ENCODE data around the gene SMYD1.

Gene SMYD1

GRCh38 chr2:88121678-88122077, 54.1 kb downstream of the SMYD1 start:
- in situ Hi-C loops (cut with MboI; ENCODE audit: low sequenced_read_pairs) = no loop called here

GRCh38 chr2:88122141-88122884, 54.7 kb downstream of the SMYD1 start:
- in situ Hi-C loops (cut with MboI; ENCODE audit: low sequenced_read_pairs) = no loop called here

GRCh38 chr2:88123164-88123974, 55.7 kb downstream of the SMYD1 start:
- in situ Hi-C loops (cut with MboI; ENCODE audit: low sequenced_read_pairs) = no loop called here

GRCh38 chr2:88123975-88124917, 56.6 kb downstream of the SMYD1 start:
- in situ Hi-C loops (cut with MboI; ENCODE audit: low sequenced_read_pairs) = no loop called here

- in situ Hi-C loops (cut with MboI; ENCODE audit: low sequenced_read_pairs) = no loop called here
Measured at GRCh38 chr2:88125344-88125923, 57.8 kb downstream of the SMYD1 start.

GRCh38 chr2:88125924-88126771, 58.5 kb downstream of the SMYD1 start:
- in situ Hi-C loops (cut with MboI; ENCODE audit: low sequenced_read_pairs) = no loop called here

GRCh38 chr2:88126772-88127637, 59.4 kb downstream of the SMYD1 start:
- in situ Hi-C loops (cut with MboI; ENCODE audit: low sequenced_read_pairs) = no loop called here

- in situ Hi-C loops (cut with MboI; ENCODE audit: low sequenced_read_pairs) = no loop called here
Measured at GRCh38 chr2:88127638-88127887, 59.9 kb downstream of the SMYD1 start.

- in situ Hi-C loops (cut with MboI; ENCODE audit: low sequenced_read_pairs) = no loop called here
Measured at GRCh38 chr2:88127888-88128653, 60.4 kb downstream of the SMYD1 start, which contains the start of gene FABP1. FABP1 (minus strand) TSS chr2:88128062; CDS start chr2:88128017, 45 bp downstream.

- in situ Hi-C loops (cut with MboI; ENCODE audit: low sequenced_read_pairs) = no loop called here
Measured at GRCh38 chr2:88128654-88129312, 61.2 kb downstream of the SMYD1 start.

- in situ Hi-C loops (cut with MboI; ENCODE audit: low sequenced_read_pairs) = no loop called here
Measured at GRCh38 chr2:88129313-88129959, 61.8 kb downstream of the SMYD1 start.

GRCh38 chr2:88131201-88131998, 63.8 kb downstream of the SMYD1 start:
- in situ Hi-C loops (cut with MboI; ENCODE audit: low sequenced_read_pairs) = no loop called here

GRCh38 chr2:88131999-88132368, 64.4 kb downstream of the SMYD1 start:
- in situ Hi-C loops (cut with MboI; ENCODE audit: low sequenced_read_pairs) = no loop called here

GRCh38 chr2:88133875-88134274, 66.2 kb downstream of the SMYD1 start:
- in situ Hi-C loops (cut with MboI; ENCODE audit: low sequenced_read_pairs) = no loop called here

- in situ Hi-C loops (cut with MboI; ENCODE audit: low sequenced_read_pairs) = no loop called here
Measured at GRCh38 chr2:88136817-88137216, 69.2 kb downstream of the SMYD1 start.

GRCh38 chr2:88137833-88138232, 70.2 kb downstream of the SMYD1 start:
- in situ Hi-C loops (cut with MboI; ENCODE audit: low sequenced_read_pairs) = no loop called here
